ENCODE data around the gene ARHGEF19.

The ARHGEF19 gene

GRCh38 chr1:16152481-16153087, 59.9 kb downstream of the ARHGEF19 start:
- whole genome bisulfite sequencing, 2 donors (ENCODE audit: extremely low coverage in 2 of 2, insufficient read length in 2 of 2, insufficient replicate concordance in 1 of 2) = no CpG with 5 or more reads among the region's 16 CpGs
- Histone ChIP-seq H4K91ac (ENCODE audit: low read depth, low read length, poor library complexity) (peak overlapping the region; percentile 22), H3K9ac (ENCODE audit: low read depth, low read length, poor library complexity) (no peak overlapping the region), H3K14ac (ENCODE audit: low read length) (no peak overlapping the region), H2BK15ac (ENCODE audit: low read length) (peak overlapping the region; percentile 1), H3K4me2 (ENCODE audit: insufficient read depth, low read length, poor library complexity, severe bottlenecking) (peak overlapping the region; percentile 92), H2BK12ac (ENCODE audit: low read length) (no peak overlapping the region), H2AFZ (ENCODE audit: low read length) (no peak overlapping the region), H4K8ac (ENCODE audit: low read depth, low read length) (no peak overlapping the region), H2BK120ac (ENCODE audit: low read depth, low read length) (peak overlapping the region; percentile 10), H3K27ac (replicated peaks; ENCODE audit: low read length) (peak overlapping the region; percentile 80), H3K18ac (ENCODE audit: low read length) (peak overlapping the region; percentile 88), H3K23ac (ENCODE audit: low read depth, low read length, poor library complexity) (no peak overlapping the region), H3K4me3 (ENCODE audit: low read length in 2 of 2) (peak overlapping the region in 1 of 2 donors; percentile 97), H3K4me1 (ENCODE audit: control insufficient read depth in 2 of 2, insufficient read depth in 1 of 2, low read depth in 1 of 2, low read length in 2 of 2) (peaks cover 42% of the 10 kb centered on the region in 2 donors), H3K36me3 (replicated peaks in 1 of 2; ENCODE audit: control insufficient read depth in 2 of 2, insufficient read depth in 2 of 2, low read length in 2 of 2) (peaks cover 34 to 38% of the 10 kb centered on the region in 2 donors), H3K9me3 (replicated peaks in 1 of 2; ENCODE audit: control insufficient read depth in 2 of 2, insufficient read depth in 1 of 2, low read depth in 1 of 2, low read length in 2 of 2) (no peaks in the 10 kb centered on the region), H2AK5ac (ENCODE audit: low read depth, low read length) (peak overlapping the region; percentile 22), H3K4ac (ENCODE audit: low read length) (peak overlapping the region; percentile 12), H3K27me3 (ENCODE audit: control insufficient read depth in 3 of 3, insufficient read depth in 3 of 3, low read depth in 1 of 3, low read length in 3 of 3) (no peaks in the 10 kb centered on the region), H3K79me1 (ENCODE audit: low read depth, low read length) (peaks cover 23% of the 10 kb centered on the region), H2BK5ac (ENCODE audit: low read length) (peak overlapping the region; percentile 84)
- no peak for DNase-seq (ENCODE audit: low spot score)

GRCh38 chr1:16151995-16152384, 60.5 kb downstream of the ARHGEF19 start:
- WGBS, 2 donors (ENCODE audit: extremely low coverage in 2 of 2, insufficient read length in 2 of 2, insufficient replicate concordance in 1 of 2) = no CpG with 5 or more reads among the region's 4 CpGs
- Histone ChIP-seq H3K4me1 (ENCODE audit: control insufficient read depth in 2 of 2, insufficient read depth in 1 of 2, low read depth in 1 of 2, low read length in 2 of 2) (peaks cover 45 to 46% of the 10 kb centered on the region in 2 donors), H3K79me1 (ENCODE audit: low read depth, low read length) (peaks cover 23% of the 10 kb centered on the region)

GRCh38 chr1:16151196-16151994, 61.1 kb downstream of the ARHGEF19 start:
- Histone ChIP-seq H3K4me1 (ENCODE audit: control insufficient read depth in 2 of 2, insufficient read depth in 1 of 2, low read depth in 1 of 2, low read length in 2 of 2) (peaks cover 45 to 46% of the 10 kb centered on the region in 2 donors), H3K27me3 (ENCODE audit: control insufficient read depth in 3 of 3, insufficient read depth in 3 of 3, low read depth in 1 of 3, low read length in 3 of 3) (no peaks in the 10 kb centered on the region), H3K9me3 (replicated peaks in 1 of 2; ENCODE audit: control insufficient read depth in 2 of 2, insufficient read depth in 1 of 2, low read depth in 1 of 2, low read length in 2 of 2) (no peaks in the 10 kb centered on the region), H2AK5ac (ENCODE audit: low read depth, low read length) (no peak overlapping the region), H3K4ac (ENCODE audit: low read length) (no peak overlapping the region), H4K91ac (ENCODE audit: low read depth, low read length, poor library complexity) (peak overlapping the region; percentile 28), H3K79me1 (ENCODE audit: low read depth, low read length) (peaks cover 23% of the 10 kb centered on the region), H3K27ac (replicated peaks; ENCODE audit: low read length) (peak overlapping the region; percentile 54), H4K8ac (ENCODE audit: low read depth, low read length) (no peak overlapping the region), H3K36me3 (replicated peaks in 1 of 2; ENCODE audit: control insufficient read depth in 2 of 2, insufficient read depth in 2 of 2, low read length in 2 of 2) (peaks cover 41 to 46% of the 10 kb centered on the region in 2 donors), H2BK5ac (ENCODE audit: low read length) (no peak overlapping the region), H2BK120ac (ENCODE audit: low read depth, low read length) (no peak overlapping the region), H3K9ac (ENCODE audit: low read depth, low read length, poor library complexity) (peak overlapping the region; percentile 73), H3K4me2 (ENCODE audit: insufficient read depth, low read length, poor library complexity, severe bottlenecking) (no peak overlapping the region), H2AFZ (ENCODE audit: low read length) (no peak overlapping the region), H2BK15ac (ENCODE audit: low read length) (no peak overlapping the region), H3K23ac (ENCODE audit: low read depth, low read length, poor library complexity) (no peak overlapping the region), H3K4me3 (ENCODE audit: low read length in 2 of 2) (peak overlapping the region in 1 of 2 donors; percentile 4), H3K18ac (ENCODE audit: low read length) (peak overlapping the region; percentile 13), H3K14ac (ENCODE audit: low read length) (no peak overlapping the region), H2BK12ac (ENCODE audit: low read length) (peak overlapping the region; percentile 48)
- WGBS, 2 donors (ENCODE audit: extremely low coverage in 2 of 2, insufficient read length in 2 of 2, insufficient replicate concordance in 1 of 2) = no CpG with 5 or more reads among the region's 9 CpGs
- no peak for DNase-seq (ENCODE audit: low spot score)

More at GRCh38 chr1:16151995-16152384, 60.5 kb downstream of the ARHGEF19 start:
- Histone ChIP-seq H3K9me3 (replicated peaks in 1 of 2; ENCODE audit: control insufficient read depth in 2 of 2, insufficient read depth in 1 of 2, low read depth in 1 of 2, low read length in 2 of 2) (no peaks in the 10 kb centered on the region), H4K91ac (ENCODE audit: low read depth, low read length, poor library complexity) (no peak overlapping the region), H3K4me2 (ENCODE audit: insufficient read depth, low read length, poor library complexity, severe bottlenecking) (no peak overlapping the region), H2BK15ac (ENCODE audit: low read length) (peak overlapping the region; percentile 1), H3K9ac (ENCODE audit: low read depth, low read length, poor library complexity) (no peak overlapping the region), H2AK5ac (ENCODE audit: low read depth, low read length) (peak overlapping the region; percentile 22), H3K4ac (ENCODE audit: low read length) (no peak overlapping the region), H3K4me3 (ENCODE audit: low read length in 2 of 2) (no peak overlapping the region), H3K23ac (ENCODE audit: low read depth, low read length, poor library complexity) (peak overlapping the region; percentile 1), H2AFZ (ENCODE audit: low read length) (no peak overlapping the region), H2BK120ac (ENCODE audit: low read depth, low read length) (peak overlapping the region; percentile 10), H3K18ac (ENCODE audit: low read length) (peak overlapping the region; percentile 58), H3K27ac (replicated peaks; ENCODE audit: low read length) (peak overlapping the region; percentile 20), H2BK12ac (ENCODE audit: low read length) (no peak overlapping the region), H3K27me3 (ENCODE audit: control insufficient read depth in 3 of 3, insufficient read depth in 3 of 3, low read depth in 1 of 3, low read length in 3 of 3) (no peaks in the 10 kb centered on the region), H3K14ac (ENCODE audit: low read length) (no peak overlapping the region), H3K36me3 (replicated peaks in 1 of 2; ENCODE audit: control insufficient read depth in 2 of 2, insufficient read depth in 2 of 2, low read length in 2 of 2) (peaks cover 38 to 44% of the 10 kb centered on the region in 2 donors), H4K8ac (ENCODE audit: low read depth, low read length) (no peak overlapping the region), H2BK5ac (ENCODE audit: low read length) (peak overlapping the region; percentile 84)
- DNase-seq (ENCODE audit: low spot score) = no peak

- H3K23ac ChIP-seq (ENCODE audit: low read depth, low read length, poor library complexity) = peak overlapping the region; percentile 8
- H3K18ac ChIP-seq (ENCODE audit: low read length) = peak overlapping the region; percentile 83
- no peaks in the 10 kb centered on the region for H3K27me3 ChIP-seq (ENCODE audit: control insufficient read depth in 3 of 3, insufficient read depth in 3 of 3, low read depth in 1 of 3, low read length in 3 of 3)
- H4K8ac ChIP-seq (ENCODE audit: low read depth, low read length) = peak overlapping the region; percentile 74
- H2BK120ac ChIP-seq (ENCODE audit: low read depth, low read length) = no peak overlapping the region
- H3K4me1 ChIP-seq (ENCODE audit: control insufficient read depth in 2 of 2, insufficient read depth in 1 of 2, low read depth in 1 of 2, low read length in 2 of 2) = peaks cover 48 to 50% of the 10 kb centered on the region in 2 donors
- H2AFZ ChIP-seq (ENCODE audit: low read length) = no peak overlapping the region
- H3K4me3 ChIP-seq (ENCODE audit: low read length in 2 of 2) = no peak overlapping the region
- H4K91ac ChIP-seq (ENCODE audit: low read depth, low read length, poor library complexity) = no peak overlapping the region
- H3K9me3 ChIP-seq (replicated peaks in 1 of 2; ENCODE audit: control insufficient read depth in 2 of 2, insufficient read depth in 1 of 2, low read depth in 1 of 2, low read length in 2 of 2) = no peaks in the 10 kb centered on the region
- DNase-seq (ENCODE audit: low spot score) = no peak
- peaks cover 44 to 49% of the 10 kb centered on the region in 2 donors for H3K36me3 ChIP-seq (replicated peaks in 1 of 2; ENCODE audit: control insufficient read depth in 2 of 2, insufficient read depth in 2 of 2, low read length in 2 of 2)
- H3K27ac ChIP-seq (replicated peaks; ENCODE audit: low read length) = peak overlapping the region; percentile 54
- H2BK5ac ChIP-seq (ENCODE audit: low read length) = peak overlapping the region; percentile 79
- H2AK5ac ChIP-seq (ENCODE audit: low read depth, low read length) = peak overlapping the region; percentile 72
- no peak overlapping the region for H3K4ac ChIP-seq (ENCODE audit: low read length)
- H3K14ac ChIP-seq (ENCODE audit: low read length) = no peak overlapping the region
- no peak overlapping the region for H2BK15ac ChIP-seq (ENCODE audit: low read length)
- no CpG with 5 or more reads among the region's 6 CpGs for WGBS, 2 donors (ENCODE audit: extremely low coverage in 2 of 2, insufficient read length in 2 of 2, insufficient replicate concordance in 1 of 2)
- H3K79me1 ChIP-seq (ENCODE audit: low read depth, low read length) = peaks cover 28% of the 10 kb centered on the region
- H2BK12ac ChIP-seq (ENCODE audit: low read length) = peak overlapping the region; percentile 2
- H3K4me2 ChIP-seq (ENCODE audit: insufficient read depth, low read length, poor library complexity, severe bottlenecking) = no peak overlapping the region
- H3K9ac ChIP-seq (ENCODE audit: low read depth, low read length, poor library complexity) = peak overlapping the region; percentile 60
Measured at GRCh38 chr1:16150508-16150907, 61.9 kb downstream of the ARHGEF19 start.

Data from neuronal stem cell (in vitro differentiated cells).